ENCODE results near the gene PER3.

GRCh38 chr1:7786795-7787194, 2.7 kb downstream of the PER3 start:
- TF ChIP-seq CEBPB (IDR thresholded peaks at IDR 0.05; ENCODE audit: borderline replicate concordance, low read depth, low read length) (no peak), TP53 (CRISPR knock-in tag; conservative IDR thresholded peaks at IDR 0.05) (no peak), BRD4 (CRISPR knock-in tag; IDR thresholded peaks at IDR 0.05) (no peak), JUN (CRISPR knock-in tag; IDR thresholded peaks at IDR 0.05) (no peak), KDM1A (CRISPR knock-in tag; IDR thresholded peaks at IDR 0.05) (no peak), RELA (CRISPR knock-in tag; IDR thresholded peaks at IDR 0.05) (no peak), EZH2 (conservative IDR thresholded peaks at IDR 0.05; ENCODE audit: low read depth, low read length) (no peak), KDM5A (IDR thresholded peaks at IDR 0.05; ENCODE audit: borderline replicate concordance, low read length) (no peak), EEA1 (CRISPR knock-in tag; IDR thresholded peaks at IDR 0.05; ENCODE audit: borderline replicate concordance) (no peak)
- TF ChIP-seq, protein P1, sequence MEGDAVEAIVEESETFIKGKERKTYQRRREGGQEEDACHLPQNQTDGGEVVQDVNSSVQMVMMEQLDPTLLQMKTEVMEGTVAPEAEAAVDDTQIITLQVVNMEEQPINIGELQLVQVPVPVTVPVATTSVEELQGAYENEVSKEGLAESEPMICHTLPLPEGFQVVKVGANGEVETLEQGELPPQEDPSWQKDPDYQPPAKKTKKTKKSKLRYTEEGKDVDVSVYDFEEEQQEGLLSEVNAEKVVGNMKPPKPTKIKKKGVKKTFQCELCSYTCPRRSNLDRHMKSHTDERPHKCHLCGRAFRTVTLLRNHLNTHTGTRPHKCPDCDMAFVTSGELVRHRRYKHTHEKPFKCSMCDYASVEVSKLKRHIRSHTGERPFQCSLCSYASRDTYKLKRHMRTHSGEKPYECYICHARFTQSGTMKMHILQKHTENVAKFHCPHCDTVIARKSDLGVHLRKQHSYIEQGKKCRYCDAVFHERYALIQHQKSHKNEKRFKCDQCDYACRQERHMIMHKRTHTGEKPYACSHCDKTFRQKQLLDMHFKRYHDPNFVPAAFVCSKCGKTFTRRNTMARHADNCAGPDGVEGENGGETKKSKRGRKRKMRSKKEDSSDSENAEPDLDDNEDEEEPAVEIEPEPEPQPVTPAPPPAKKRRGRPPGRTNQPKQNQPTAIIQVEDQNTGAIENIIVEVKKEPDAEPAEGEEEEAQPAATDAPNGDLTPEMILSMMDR (CRISPR knock-in tag; IDR thresholded peaks at IDR 0.05): no peak
